GM23338 (cell line): ENCODE data around the gene KCTD10. TPM values are rescaled to one million over a fixed set of nuclear protein-coding genes. Genes with fewer than 3 reads are reported as not detected.
"Not testable (repeated sequence)": the region's sequence is repeated elsewhere in the genome, so short reads cannot be mapped to it uniquely, and the experiment has no call there.

Source experiments
- ATAC-seq: fragments of 200-7000 bp; cut with Tn5 transposase; 3 replicates; pipeline ENCODE4 v1.9.1; 2020
- DNase-seq: peaks from one replicate; pipeline ENCODE4 v3.0.0-alpha.2; 2015; ENCODE audit warnings: low spot score
- H2AFZ ChIP-seq: fragments of 200-600 bp; sonication (generic); 2 replicates; pipeline ENCODE4 v1.8.0; 2016; ENCODE audit warnings: antibody characterized with exemption, mild to moderate bottlenecking, moderate library complexity
- H3F3A ChIP-seq: fragments of 200-600 bp; sonication (generic); replicated peaks from 2 replicates; pipeline ENCODE4 v1.8.0; 2017; ENCODE audit warnings: antibody characterized with exemption, mixed run types, low read depth
- H3K27ac ChIP-seq: fragments of 200-600 bp; sonication (generic); 2 replicates; pipeline ENCODE4 v1.6.1; 2016; ENCODE audit warnings: low read depth
- H3K27me3 ChIP-seq: fragments of 200-600 bp; sonication (generic); 2 replicates; pipeline ENCODE4 v1.8.0; 2016; ENCODE audit warnings: mild to moderate bottlenecking, mixed run types, moderate library complexity; ENCODE audit not compliant: insufficient read depth
- H3K36me3 ChIP-seq: fragments of 200-600 bp; sonication (generic); 2 replicates; pipeline ENCODE4 v1.8.0; 2016; ENCODE audit warnings: mild to moderate bottlenecking; ENCODE audit not compliant: insufficient read depth
- H3K4me1 ChIP-seq: fragments of 200-600 bp; sonication (generic); 2 replicates; pipeline ENCODE4 v1.8.0; 2016; ENCODE audit warnings: mild to moderate bottlenecking, moderate library complexity; ENCODE audit not compliant: insufficient read depth
- H3K4me2 ChIP-seq: fragments of 200-600 bp; sonication (generic); 2 replicates; pipeline ENCODE4 v1.7.1; 2017; ENCODE audit warnings: mixed run types
- H3K4me3 ChIP-seq: fragments of 200-600 bp; sonication (generic); 2 replicates; pipeline ENCODE4 v1.6.1; 2016; ENCODE audit warnings: mixed run types
- H3K79me2 ChIP-seq: fragments of 200-600 bp; sonication (generic); replicated peaks from 2 replicates; pipeline ENCODE4 v1.8.0; 2017; ENCODE audit warnings: mild to moderate bottlenecking; ENCODE audit not compliant: insufficient read depth
- H3K9me2 ChIP-seq: fragments of 200-600 bp; sonication (generic); 2 replicates; pipeline ENCODE4 v1.8.0; 2017; ENCODE audit not compliant: insufficient read depth
- H4K20me1 ChIP-seq: fragments of 200-600 bp; sonication (generic); replicated peaks from 2 replicates; pipeline ENCODE4 v1.8.0; 2017; ENCODE audit warnings: mild to moderate bottlenecking; ENCODE audit not compliant: insufficient read depth
- H3K27ac Mint-ChIP-seq: 2 replicates; pipeline ENCODE4 v1.8.0; 2020; ENCODE audit warnings: inconsistent platforms, mild to moderate bottlenecking, moderate library complexity, mixed read lengths
- H3K27me3 Mint-ChIP-seq: 3 replicates; pipeline ENCODE4 v1.8.0; 2022; ENCODE audit warnings: low read depth, mild to moderate bottlenecking, moderate library complexity, mixed read lengths, inconsistent platforms; ENCODE audit not compliant: insufficient read depth, poor library complexity
- H3K36me3 Mint-ChIP-seq: 3 replicates; pipeline ENCODE4 v1.8.0; 2021; ENCODE audit warnings: low read depth, mild to moderate bottlenecking, inconsistent platforms, moderate library complexity, mixed read lengths
- H3K4me1 Mint-ChIP-seq: 3 replicates; pipeline ENCODE4 v1.8.0; 2020; ENCODE audit warnings: mild to moderate bottlenecking, inconsistent platforms, mixed read lengths
- H3K4me3 Mint-ChIP-seq: 3 replicates; pipeline ENCODE4 v1.8.0; 2021; ENCODE audit warnings: moderate library complexity, mild to moderate bottlenecking, inconsistent platforms, mixed read lengths
- H3K9me3 Mint-ChIP-seq: 3 replicates; pipeline ENCODE4 v1.8.0; 2020; ENCODE audit warnings: moderate library complexity, mild to moderate bottlenecking, inconsistent platforms, mixed read lengths
- polyA plus RNA-seq: library from polyadenylated mRNA; unstranded; fragments of >200 nt; fragmentation: Nextera tagmentation; extraction: Ambion mirVana; gene quantifications from 2 replicates; pipeline ENCODE4 v1.2.1, GENCODE V29; 2016
- total RNA-seq: library from RNA; depleted of rRNA; stranded (reverse); fragments of >200 nt; shearing (Covaris generic); gene quantifications from 2 replicates; pipeline ENCODE4 v1.2.3, GENCODE V29; 2014; rRNA removed

Gene KCTD10
- total and polyA plus RNA-seq, 2 experiments from 2014 or later: 15.8 to 45.2 TPM

- not testable (repeated sequence) for H3K9me3 Mint-ChIP-seq, ATAC-seq, H3K27ac ChIP-seq, DNase-seq, H3K36me3 ChIP-seq, H3K4me3 Mint-ChIP-seq, H3K4me3 ChIP-seq, H3K9me2 ChIP-seq, H3K4me2 ChIP-seq, H3F3A ChIP-seq, H3K4me1 Mint-ChIP-seq, H3K4me1 ChIP-seq, H3K79me2 ChIP-seq, H2AFZ ChIP-seq, H4K20me1 ChIP-seq, H3K36me3 Mint-ChIP-seq, H3K27me3 Mint-ChIP-seq, H3K27ac Mint-ChIP-seq, H3K27me3 ChIP-seq
Measured at GRCh38 chr12:109406147-109406546, 71.0 kb downstream of the KCTD10 start.

- H3K4me1 Mint-ChIP-seq, H3K79me2 ChIP-seq, H3K36me3 ChIP-seq, ATAC-seq, H3K27ac ChIP-seq, H3K9me2 ChIP-seq, H3K27me3 ChIP-seq, H3K27me3 Mint-ChIP-seq, H2AFZ ChIP-seq, H3K27ac Mint-ChIP-seq, H3K4me3 ChIP-seq, H3K4me2 ChIP-seq, H3K9me3 Mint-ChIP-seq, H3K36me3 Mint-ChIP-seq, H3K4me3 Mint-ChIP-seq, H4K20me1 ChIP-seq, DNase-seq, H3K4me1 ChIP-seq, H3F3A ChIP-seq: not testable (repeated sequence)
Measured at GRCh38 chr12:109404841-109405240, 72.3 kb downstream of the KCTD10 start.

Other genes with a start within 250 kb of the KCTD10 start
- 0.35 TPM in 1 of 2 replicates, not detected in the other for gene FOXN4, start 168.0 kb downstream of the KCTD10 start, total RNA-seq
- gene FOXN4, start 168.0 kb downstream of the KCTD10 start, polyA plus RNA-seq: 0.43 and 0.47 TPM in 2 replicates
- gene MYO1H, start 129.4 kb downstream of the KCTD10 start, total RNA-seq: not detected in 2 replicates
- gene MYO1H, start 129.4 kb downstream of the KCTD10 start, polyA plus RNA-seq: not detected in 2 replicates
- gene UBE3B, start 334 bp upstream of the KCTD10 start, total RNA-seq: 20.7 and 20.8 TPM in 2 replicates
- gene UBE3B, start 334 bp upstream of the KCTD10 start, polyA plus RNA-seq: 20.8 and 26.8 TPM in 2 replicates
- 24.7 and 41.6 TPM in 2 replicates for gene MMAB, start 96.2 kb upstream of the KCTD10 start, total RNA-seq
- 36.7 and 38.5 TPM in 2 replicates for gene MMAB, start 96.2 kb upstream of the KCTD10 start, polyA plus RNA-seq
- gene MVK, start 96.5 kb upstream of the KCTD10 start, total RNA-seq: 29.0 and 40.1 TPM in 2 replicates
- gene MVK, start 96.5 kb upstream of the KCTD10 start, polyA plus RNA-seq: 16.7 and 18.5 TPM in 2 replicates
- 2.1 and 3.6 TPM in 2 replicates for gene FAM222A, start 236.5 kb upstream of the KCTD10 start, total RNA-seq
- gene FAM222A, start 236.5 kb upstream of the KCTD10 start, polyA plus RNA-seq: 0.78 and 0.85 TPM in 2 replicates